ENCODE results near the gene EFHB. TPM values are rescaled to one million over a fixed set of nuclear protein-coding genes. Genes with fewer than 3 reads are reported as not detected.
A peak's percentile ranks its signal among the peaks of the same experiment; 100 is the strongest.
"Not testable (repeated sequence)": the region's sequence is repeated elsewhere in the genome, so short reads cannot be mapped to it uniquely, and the experiment has no call there.

Gene EFHB
- total RNA-seq, 4 donors from 2014 or later: 0.89 to 2.4 (median 1.8) TPM; not detected in 1

- Histone ChIP-seq H3K4me3 (no peak overlapping the region), H3K27me3 (no peaks in the 10 kb centered on the region), H3K36me3 (no peaks in the 10 kb centered on the region), H3K27ac (no peak overlapping the region), H3K9me3 (no peaks in the 10 kb centered on the region), H3K4me1 (peaks cover 6% of the 10 kb centered on the region)
- DNase-seq (ENCODE audit: low spot score in 2 of 2): no peak
- TF ChIP-seq POLR2A (IDR thresholded peaks at IDR 0.05) (no peak), CTCF (IDR thresholded peaks at IDR 0.05) (no peak), EP300 (IDR thresholded peaks at IDR 0.05) (no peak), POLR2AphosphoS5 (IDR thresholded peaks at IDR 0.05) (no peak)
- WGBS: 96% methylated on average over 4 of the region's 4 CpGs
Observed at GRCh38 chr3:19961960-19962359, 27.9 kb upstream of the EFHB start.

- Histone ChIP-seq H3K4me1 (peaks cover 6% of the 10 kb centered on the region), H3K27me3 (no peaks in the 10 kb centered on the region), H3K9me3 (no peaks in the 10 kb centered on the region), H3K36me3 (peaks cover 2% of the 10 kb centered on the region), H3K4me3 (no peak overlapping the region), H3K27ac (no peak overlapping the region)
- WGBS: 71% methylated on average over 4 of the region's 4 CpGs
- TF ChIP-seq POLR2A (IDR thresholded peaks at IDR 0.05) (no peak), POLR2AphosphoS5 (IDR thresholded peaks at IDR 0.05) (no peak), EP300 (IDR thresholded peaks at IDR 0.05) (no peak)
- no peak for DNase-seq (ENCODE audit: low spot score in 2 of 2)
Observed at GRCh38 chr3:19960696-19961095, 26.7 kb upstream of the EFHB start.

GRCh38 chr3:19959505-19959904, 25.5 kb upstream of the EFHB start:
- H3K27ac ChIP-seq: no peak overlapping the region
- H3K4me3 ChIP-seq: no peak overlapping the region
- peaks cover 14% of the 10 kb centered on the region for H3K36me3 ChIP-seq
- TF ChIP-seq CTCF (IDR thresholded peaks at IDR 0.05) (no peak), POLR2A (IDR thresholded peaks at IDR 0.05) (no peak), POLR2AphosphoS5 (IDR thresholded peaks at IDR 0.05) (no peak), EP300 (IDR thresholded peaks at IDR 0.05) (no peak)
- WGBS: 67% methylated on average over 4 of the region's 4 CpGs
- H3K9me3 ChIP-seq: no peaks in the 10 kb centered on the region
- peaks cover 6% of the 10 kb centered on the region for H3K4me1 ChIP-seq
- no peak for DNase-seq (ENCODE audit: low spot score in 2 of 2)
- H3K27me3 ChIP-seq: no peaks in the 10 kb centered on the region

GRCh38 chr3:19957354-19957753, 23.3 kb upstream of the EFHB start:
- H3K27ac ChIP-seq: not testable (repeated sequence)
- 93% methylated on average over 9 of the region's 9 CpGs for WGBS

GRCh38 chr3:19954676-19955075, 20.7 kb upstream of the EFHB start:
- WGBS: 94% methylated on average over 4 of the region's 4 CpGs
- no peak overlapping the region for H3K27ac ChIP-seq
- no peak overlapping the region for H3K4me3 ChIP-seq
- no peak for DNase-seq (ENCODE audit: low spot score in 2 of 2)
- H3K36me3 ChIP-seq: peaks cover 36% of the 10 kb centered on the region
- TF ChIP-seq POLR2A (IDR thresholded peaks at IDR 0.05): no peak
- TF ChIP-seq EP300 (IDR thresholded peaks at IDR 0.05): no peak
- H3K27me3 ChIP-seq: no peaks in the 10 kb centered on the region
- H3K4me1 ChIP-seq: peaks cover 26% of the 10 kb centered on the region
- no peaks in the 10 kb centered on the region for H3K9me3 ChIP-seq

More at GRCh38 chr3:19957354-19957753, 23.3 kb upstream of the EFHB start:
- not testable (repeated sequence) for H3K9me3 ChIP-seq; H3K4me1 ChIP-seq; DNase-seq (ENCODE audit: low spot score in 2 of 2); H3K27me3 ChIP-seq; H3K4me3 ChIP-seq
- H3K36me3 ChIP-seq: peaks cover 28% of the 10 kb centered on the region

- Histone ChIP-seq H3K4me3 (no peak overlapping the region), H3K36me3 (peaks cover 31% of the 10 kb centered on the region), H3K27ac (no peak overlapping the region), H3K9me3 (no peaks in the 10 kb centered on the region), H3K4me1 (peaks cover 49% of the 10 kb centered on the region), H3K27me3 (no peaks in the 10 kb centered on the region)
- TF ChIP-seq CTCF (IDR thresholded peaks at IDR 0.05) (no peak), POLR2AphosphoS5 (IDR thresholded peaks at IDR 0.05) (no peak), EP300 (IDR thresholded peaks at IDR 0.05) (no peak), POLR2A (IDR thresholded peaks at IDR 0.05) (no peak)
- WGBS: 94% methylated on average over 2 of the region's 2 CpGs
- DNase-seq (ENCODE audit: low spot score in 2 of 2): no peak
Observed at GRCh38 chr3:19950316-19950715, 16.3 kb upstream of the EFHB start.

GRCh38 chr3:19948226-19948591, 14.2 kb upstream of the EFHB start:
- WGBS: 0% methylated on average over 2 of the region's 2 CpGs
- peaks cover 49% of the 10 kb centered on the region for H3K4me1 ChIP-seq
- H3K9me3 ChIP-seq: no peaks in the 10 kb centered on the region
- H3K27ac ChIP-seq: peak overlapping the region; percentile 100
- peaks cover 12% of the 10 kb centered on the region for H3K36me3 ChIP-seq
- no peak for DNase-seq (ENCODE audit: low spot score in 2 of 2)
- TF ChIP-seq POLR2A (IDR thresholded peaks at IDR 0.05) (no peak), POLR2AphosphoS5 (IDR thresholded peaks at IDR 0.05) (no peak), CTCF (IDR thresholded peaks at IDR 0.05) (no peak), EP300 (IDR thresholded peaks at IDR 0.05) (no peak)
- peak overlapping the region; percentile 92 for H3K4me3 ChIP-seq
- H3K27me3 ChIP-seq: no peaks in the 10 kb centered on the region

Data from suprapubic skin (tissue), 4 donors.